AG09309 (cell line): ENCODE measurements around the gene EXOC4.

Experiments used
- DNase-seq: peaks from one replicate; pipeline ENCODE4 v3.0.0-alpha.2; 2010; ENCODE audit warnings: low read depth
- H3K4me3 ChIP-seq: 2 replicates; pipeline ENCODE4 v1.5.1; 2011; ENCODE audit warnings: mild to moderate bottlenecking, low read depth, low read length, moderate library complexity; ENCODE audit not compliant: control insufficient read depth
- CTCF ChIP-seq: IDR thresholded peaks from 2 replicates; pipeline ENCODE4 v1.5.1; 2011; ENCODE audit warnings: mild to moderate bottlenecking, low read depth, low read length, inconsistent platforms; ENCODE audit not compliant: insufficient read depth, control insufficient read depth; ENCODE audit errors: missing control alignments

The EXOC4 gene

GRCh38 chr7:133746305-133746704 is 493.4 kb downstream of the EXOC4 start:
- TF ChIP-seq CTCF: no peak
- H3K4me3 ChIP-seq: no peak overlapping the region

DNA sequence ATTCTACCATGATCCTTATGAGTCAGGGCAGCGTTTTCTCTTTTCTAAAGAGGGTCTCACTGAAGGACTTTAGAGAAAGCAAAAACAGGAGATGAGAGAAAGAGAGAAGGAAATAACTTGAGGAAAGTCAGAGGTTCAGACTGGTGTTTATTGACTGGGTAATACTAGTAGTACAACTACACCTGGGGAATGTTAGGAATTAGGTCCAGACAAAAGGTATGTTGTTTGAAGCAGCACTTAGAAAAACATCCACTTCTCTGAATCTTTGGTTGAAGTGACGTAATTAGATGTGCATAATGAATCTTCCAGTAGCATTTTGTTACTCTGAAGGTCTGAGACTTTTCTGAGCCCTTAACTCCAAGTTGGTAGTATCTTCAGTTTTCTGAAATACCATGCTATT is 494.0 kb downstream of the EXOC4 start:
- no peak for DNase-seq
- H3K4me3 ChIP-seq: no peak overlapping the region
- TF ChIP-seq CTCF: no peak

More at GRCh38 chr7:133746305-133746704, 493.4 kb downstream of the EXOC4 start:
- DNase-seq: no peak

DNA sequence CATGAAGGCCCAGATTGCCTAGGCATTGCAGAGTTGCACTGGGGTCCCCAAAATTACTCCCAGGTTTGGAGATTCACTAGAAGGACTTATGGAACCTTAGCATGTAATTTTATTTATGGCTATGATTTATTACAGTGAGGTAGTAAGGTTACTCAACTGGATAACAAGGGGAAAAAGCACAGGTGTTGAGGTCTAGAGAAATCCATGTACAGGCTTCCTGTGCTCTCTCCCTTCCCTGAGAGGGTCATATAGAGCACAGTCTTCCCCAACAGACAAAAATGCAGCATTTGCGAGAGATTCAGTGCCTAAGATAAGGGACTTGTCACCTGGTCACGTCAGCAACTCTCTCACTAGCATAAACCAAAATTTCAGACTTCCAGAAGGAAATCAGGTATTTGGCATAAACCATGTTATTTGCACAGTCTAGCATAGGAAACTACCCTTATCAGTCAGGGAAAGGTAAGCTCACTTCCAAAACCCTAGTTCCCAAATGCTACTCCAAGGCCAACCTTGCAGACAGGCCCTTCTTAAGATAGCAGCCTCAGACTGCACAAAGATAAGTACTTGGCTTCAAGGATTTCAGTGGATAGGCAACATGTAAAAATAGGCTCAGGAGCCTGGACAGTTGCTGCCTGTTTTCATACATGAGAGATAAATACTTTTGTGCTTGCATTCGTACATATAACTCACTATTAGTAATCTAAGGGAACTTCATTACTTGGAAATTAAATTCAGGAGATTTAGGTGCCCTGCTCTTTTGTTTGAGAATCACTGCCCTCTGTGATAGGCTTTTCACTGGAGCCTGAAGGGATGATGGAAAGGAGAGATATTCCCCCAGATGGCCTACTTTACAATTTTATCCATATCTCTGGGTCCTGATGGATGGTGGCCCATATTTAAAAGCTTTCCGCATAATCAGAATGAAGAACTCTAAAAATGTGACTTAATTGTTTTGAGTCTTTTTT is 495.8 kb downstream of the EXOC4 start:
- no peak overlapping the region for H3K4me3 ChIP-seq
- no peak for TF ChIP-seq CTCF
- no peak for DNase-seq

- TF ChIP-seq CTCF: no peak
- DNase-seq: no peak
- H3K4me3 ChIP-seq: no peak overlapping the region
Measured at GRCh38 chr7:133750287-133750686, 497.4 kb downstream of the EXOC4 start.

DNA sequence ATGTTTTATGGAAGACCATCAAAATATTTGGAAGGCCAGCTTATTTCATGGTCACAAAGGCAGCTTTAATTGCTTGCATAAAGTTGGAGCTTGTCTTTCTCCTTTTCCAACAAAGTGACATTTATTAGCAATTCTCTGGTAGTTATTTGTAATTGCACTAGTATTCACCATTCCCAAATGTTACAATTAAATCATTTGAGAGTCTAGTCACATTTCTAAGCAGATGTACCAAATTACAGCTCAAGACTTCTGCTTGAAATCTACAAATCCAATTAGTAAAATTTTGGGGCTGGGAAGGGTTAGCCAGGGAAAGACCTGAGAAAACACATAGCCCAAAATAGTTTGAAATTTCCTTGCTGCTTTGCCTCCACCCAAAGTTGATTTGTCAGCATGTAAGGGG is 498.2 kb downstream of the EXOC4 start:
- H3K4me3 ChIP-seq: no peak overlapping the region
- no peak for TF ChIP-seq CTCF
- no peak for DNase-seq

- TF ChIP-seq CTCF: no peak
- no peak overlapping the region for H3K4me3 ChIP-seq
- DNase-seq: no peak
Measured at GRCh38 chr7:133753513-133753912, 500.6 kb downstream of the EXOC4 start.
